Measurements from ENCODE around the gene DPEP3.

GRCh38 chr16:67976205-67976604, 4.1 kb downstream of the DPEP3 start:
- TF ChIP-seq CEBPB (IDR thresholded peaks at IDR 0.05) = no peak
- TF ChIP-seq RAD21 (IDR thresholded peaks at IDR 0.05; ENCODE audit: low read depth) = no peak
- no peak for TF ChIP-seq USF1 (IDR thresholded peaks at IDR 0.05)
- TF ChIP-seq REST (IDR thresholded peaks at IDR 0.05; ENCODE audit: low read depth) = no peak
- TF ChIP-seq MAX (IDR thresholded peaks at IDR 0.05) = no peak
- no peak for TF ChIP-seq FOXM1 (IDR thresholded peaks at IDR 0.05; ENCODE audit: borderline replicate concordance, low read depth)
- no peak for TF ChIP-seq EP300 (IDR thresholded peaks at IDR 0.05; ENCODE audit: borderline replicate concordance)
- no peak for TF ChIP-seq NFIC (IDR thresholded peaks at IDR 0.05)

Measured in Ishikawa (cell line).